MM.1S (cell line): Measurements from ENCODE around the gene TIMM17A.

ENCODE experiments used
- CTCF ChIP-seq: fragments of 300-600 bp; sonication (generic); IDR thresholded peaks from 2 replicates; pipeline ENCODE4 v1.5.1; 2016; ENCODE audit warnings: antibody characterized with exemption, low read length, mixed read lengths
- EZH2phosphoT487 ChIP-seq: fragments of 300-600 bp; sonication (generic); IDR thresholded peaks from 2 replicates; pipeline ENCODE4 v1.6.1; 2018; ENCODE audit warnings: antibody characterized with exemption, low read length

- TF ChIP-seq CTCF (no peak), EZH2phosphoT487 (no peak)
These were observed 55.1 kb downstream of the TIMM17A start, which contains the start of gene ELF3 for GRCh38 chr1:202010180-202011015.
